Astrocyte (in vitro differentiated cells and primary cell): Measurements from ENCODE around the gene CERS6. TPM values are rescaled to one million over a fixed set of nuclear protein-coding genes. Genes with fewer than 3 reads are reported as not detected.
A peak's percentile ranks its signal among the peaks of the same experiment; 100 is the strongest.

ENCODE experiments used
- DNase-seq: peaks from one replicate; pipeline ENCODE4 v3.0.0-alpha.2; 2010; ENCODE audit warnings: low read depth
- FAIRE-seq: peaks from 2 replicates; lab custom pipeline; 2011; peaks lifted over from hg19 to GRCh38; lab: Jason Lieb, UNC
- H2AFZ ChIP-seq: 2 replicates; pipeline ENCODE4 v1.6.0; 2012; ENCODE audit warnings: low read depth, low read length, inconsistent platforms
- H3K27ac ChIP-seq: 2 replicates; pipeline ENCODE4 v1.5.1; 2011; ENCODE audit warnings: low read depth, low read length, inconsistent platforms
- H3K27me3 ChIP-seq: 2 replicates; pipeline ENCODE4 v1.6.0; 2011; ENCODE audit warnings: low read length, inconsistent platforms; ENCODE audit not compliant: insufficient read depth
- H3K36me3 ChIP-seq: 2 replicates; pipeline ENCODE4 v1.5.1; 2011; ENCODE audit warnings: low read length, inconsistent platforms; ENCODE audit not compliant: insufficient read depth
- H3K4me1 ChIP-seq: 2 replicates; pipeline ENCODE4 v1.5.1; 2011; ENCODE audit warnings: low read length, inconsistent platforms; ENCODE audit not compliant: insufficient read depth
- H3K4me2 ChIP-seq: 2 replicates; pipeline ENCODE4 v1.6.0; 2012; ENCODE audit warnings: low read length, inconsistent platforms
- H3K4me3 ChIP-seq: 2 replicates; pipeline ENCODE4 v1.5.1; 2011; ENCODE audit warnings: low read depth, mild to moderate bottlenecking, low read length, inconsistent platforms; ENCODE audit not compliant: insufficient read depth
- H3K79me2 ChIP-seq: 2 replicates; pipeline ENCODE4 v1.6.0; 2012; ENCODE audit warnings: mild to moderate bottlenecking, low read length, inconsistent platforms; ENCODE audit not compliant: insufficient read depth
- H3K9ac ChIP-seq: 2 replicates; pipeline ENCODE4 v1.6.0; 2012; ENCODE audit warnings: mild to moderate bottlenecking, low read length, inconsistent platforms
- H3K9me3 ChIP-seq: 2 replicates; pipeline ENCODE4 v1.5.1; 2012; ENCODE audit warnings: low read depth, mild to moderate bottlenecking, low read length, inconsistent platforms; ENCODE audit not compliant: insufficient read depth
- H4K20me1 ChIP-seq: 2 replicates; pipeline ENCODE4 v1.6.0; 2012; ENCODE audit warnings: low read length, inconsistent platforms; ENCODE audit not compliant: insufficient read depth
- H3K27ac Mint-ChIP-seq: one replicate; pipeline ENCODE4 v1.8.0; 2021; ENCODE audit warnings: mild to moderate bottlenecking, mixed read lengths; ENCODE audit not compliant: unreplicated experiment
- H3K27me3 Mint-ChIP-seq: one replicate; pipeline ENCODE4 v1.8.0; 2021; ENCODE audit warnings: low read depth, mixed read lengths; ENCODE audit not compliant: unreplicated experiment
- H3K36me3 Mint-ChIP-seq: one replicate; pipeline ENCODE4 v1.8.0; 2021; ENCODE audit warnings: low read depth, mixed read lengths; ENCODE audit not compliant: unreplicated experiment
- H3K4me1 Mint-ChIP-seq: one replicate; pipeline ENCODE4 v1.8.0; 2021; ENCODE audit warnings: low read depth, mixed read lengths; ENCODE audit not compliant: unreplicated experiment
- H3K4me3 Mint-ChIP-seq: one replicate; pipeline ENCODE4 v1.8.0; 2021; ENCODE audit warnings: mild to moderate bottlenecking, moderate library complexity, mixed read lengths; ENCODE audit not compliant: unreplicated experiment
- H3K9me3 Mint-ChIP-seq: one replicate; pipeline ENCODE4 v1.8.0; 2021; ENCODE audit warnings: mild to moderate bottlenecking, mixed read lengths; ENCODE audit not compliant: unreplicated experiment
- EZH2 ChIP-seq: IDR thresholded peaks from 2 replicates; pipeline ENCODE4 v1.6.1; 2012; ENCODE audit warnings: mild to moderate bottlenecking, low read length, inconsistent platforms; ENCODE audit not compliant: insufficient read depth
- total RNA-seq: library from RNA; stranded (reverse); gene quantifications from 2 replicates; pipeline ENCODE4 v1.2.1, GENCODE V29; 2021
- TF ChIP-seq, protein P1 (sequence below): IDR thresholded peaks from 2 replicates; pipeline ENCODE4 v1.5.1; 2011; ENCODE audit warnings: low read depth, mild to moderate bottlenecking, inconsistent platforms, low read length, moderate library complexity; ENCODE audit not compliant: insufficient read depth

The CERS6 gene
- total RNA-seq, 1 donor from 2014 or later = 23.4 TPM

DNA sequence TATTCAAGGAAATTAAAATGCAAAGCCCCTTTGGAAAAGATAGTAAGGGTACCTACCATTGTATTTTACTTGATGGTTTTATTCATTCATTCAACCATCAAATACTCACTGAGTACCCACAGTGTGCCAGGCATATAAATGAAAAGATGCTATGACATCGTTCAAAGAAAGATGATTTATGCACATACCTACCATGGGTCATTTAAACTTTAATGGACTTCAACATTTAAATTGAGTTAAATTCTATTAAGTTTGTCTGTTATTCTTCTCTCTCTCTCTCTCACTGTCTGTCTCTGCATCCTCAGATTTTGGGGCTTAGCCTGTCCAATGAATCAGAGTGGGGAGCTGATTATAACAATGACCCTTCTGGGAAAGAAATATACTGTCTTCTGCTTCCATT, 87.9 kb downstream of the CERS6 start:
- Histone ChIP-seq H3K36me3 (no peaks in the 10 kb centered on the region), H3K4me2 (no peak overlapping the region), H3K4me1 (peaks cover 11% of the 10 kb centered on the region), H2AFZ (no peak overlapping the region), H3K9ac (no peak overlapping the region), H3K79me2 (no peaks in the 10 kb centered on the region), H3K4me3 (no peak overlapping the region), H4K20me1 (no peaks in the 10 kb centered on the region), H3K9me3 (no peaks in the 10 kb centered on the region), H3K27me3 (no peaks in the 10 kb centered on the region), H3K27ac (no peak overlapping the region)
- no peak for TF ChIP-seq EZH2
- TF ChIP-seq, protein P1, sequence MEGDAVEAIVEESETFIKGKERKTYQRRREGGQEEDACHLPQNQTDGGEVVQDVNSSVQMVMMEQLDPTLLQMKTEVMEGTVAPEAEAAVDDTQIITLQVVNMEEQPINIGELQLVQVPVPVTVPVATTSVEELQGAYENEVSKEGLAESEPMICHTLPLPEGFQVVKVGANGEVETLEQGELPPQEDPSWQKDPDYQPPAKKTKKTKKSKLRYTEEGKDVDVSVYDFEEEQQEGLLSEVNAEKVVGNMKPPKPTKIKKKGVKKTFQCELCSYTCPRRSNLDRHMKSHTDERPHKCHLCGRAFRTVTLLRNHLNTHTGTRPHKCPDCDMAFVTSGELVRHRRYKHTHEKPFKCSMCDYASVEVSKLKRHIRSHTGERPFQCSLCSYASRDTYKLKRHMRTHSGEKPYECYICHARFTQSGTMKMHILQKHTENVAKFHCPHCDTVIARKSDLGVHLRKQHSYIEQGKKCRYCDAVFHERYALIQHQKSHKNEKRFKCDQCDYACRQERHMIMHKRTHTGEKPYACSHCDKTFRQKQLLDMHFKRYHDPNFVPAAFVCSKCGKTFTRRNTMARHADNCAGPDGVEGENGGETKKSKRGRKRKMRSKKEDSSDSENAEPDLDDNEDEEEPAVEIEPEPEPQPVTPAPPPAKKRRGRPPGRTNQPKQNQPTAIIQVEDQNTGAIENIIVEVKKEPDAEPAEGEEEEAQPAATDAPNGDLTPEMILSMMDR = no peak
- FAIRE-seq (no peak), DNase-seq (no peak)
- Mint-ChIP-seq H3K4me1 (peaks cover 19% of the 10 kb centered on the region), H3K9me3 (peaks cover 12% of the 10 kb centered on the region), H3K4me3 (no peak overlapping the region), H3K27ac (peak overlapping the region; percentile 26), H3K36me3 (peaks cover 10% of the 10 kb centered on the region), H3K27me3 (no peaks in the 10 kb centered on the region)

DNA sequence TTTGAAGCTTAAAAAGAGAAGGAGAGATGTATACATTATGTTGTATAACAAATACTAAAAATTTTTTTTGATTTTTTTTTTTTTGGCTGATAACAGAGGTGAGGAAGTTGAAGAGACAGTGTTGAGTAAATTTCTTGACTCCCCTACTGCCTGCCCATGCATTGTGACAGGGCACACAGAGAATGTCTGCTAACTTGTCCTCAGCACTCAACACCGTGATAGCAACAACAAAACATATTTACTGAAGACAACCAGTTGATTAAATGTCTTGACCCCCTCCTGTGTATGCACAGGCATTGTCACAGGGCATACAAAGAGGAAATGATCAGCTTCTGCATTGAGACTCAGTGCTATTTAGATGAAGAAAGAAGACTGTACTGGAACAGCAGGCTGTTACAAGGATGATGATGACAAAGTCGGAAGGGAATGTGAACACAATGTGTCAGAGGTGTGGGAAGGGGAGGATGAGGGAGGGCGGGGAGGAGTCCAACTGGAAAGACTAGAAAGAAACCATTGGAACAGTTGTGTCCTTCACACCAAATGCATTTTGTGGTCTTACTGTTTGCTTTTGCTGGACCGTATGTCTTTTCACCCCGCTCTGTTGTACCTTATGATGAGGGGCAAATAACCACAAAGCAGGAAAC, 89.5 kb downstream of the CERS6 start:
- Histone ChIP-seq H3K36me3 (no peaks in the 10 kb centered on the region), H3K4me2 (peak overlapping the region; percentile 75), H3K9me3 (no peaks in the 10 kb centered on the region), H2AFZ (no peak overlapping the region), H3K27me3 (no peaks in the 10 kb centered on the region), H3K4me3 (peak overlapping the region; percentile 15), H4K20me1 (no peaks in the 10 kb centered on the region), H3K79me2 (no peaks in the 10 kb centered on the region), H3K4me1 (peaks cover 11% of the 10 kb centered on the region), H3K27ac (peak overlapping the region; percentile 35), H3K9ac (peak overlapping the region; percentile 29)
- H3K27ac Mint-ChIP-seq = peak overlapping the region; percentile 85
- H3K4me1 Mint-ChIP-seq = peaks cover 17% of the 10 kb centered on the region
- peaks cover 10% of the 10 kb centered on the region for H3K36me3 Mint-ChIP-seq
- H3K4me3 Mint-ChIP-seq = peak overlapping the region; percentile 28
- FAIRE-seq = peak; percentile 99
- peak; percentile 96 for DNase-seq
- TF ChIP-seq, protein P1 = no peak
- no peak for TF ChIP-seq EZH2
- peaks cover 8% of the 10 kb centered on the region for H3K9me3 Mint-ChIP-seq
- H3K27me3 Mint-ChIP-seq = no peaks in the 10 kb centered on the region

DNA sequence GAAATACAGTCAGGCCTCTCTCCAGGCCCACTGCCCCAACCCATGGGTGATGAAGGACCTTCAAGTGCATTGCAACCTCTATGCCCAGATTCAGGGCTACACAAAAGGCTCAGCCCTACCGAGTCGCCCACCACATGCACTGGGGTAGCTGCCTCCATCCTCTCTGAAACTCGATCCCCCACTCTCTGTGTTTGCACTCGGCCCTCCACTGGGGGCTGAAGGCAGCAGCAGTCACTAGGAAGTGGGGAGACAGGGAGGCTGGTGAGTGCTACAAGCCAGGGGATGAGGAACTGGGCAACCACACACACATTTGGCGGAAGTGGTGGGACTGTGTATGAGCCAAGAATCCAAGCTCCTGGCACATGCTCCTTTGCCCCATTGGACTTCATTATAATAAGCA, 94.6 kb downstream of the CERS6 start:
- FAIRE-seq = no peak
- Histone ChIP-seq H3K9me3 (no peaks in the 10 kb centered on the region), H3K36me3 (no peaks in the 10 kb centered on the region), H3K9ac (no peak overlapping the region), H2AFZ (no peak overlapping the region), H4K20me1 (no peaks in the 10 kb centered on the region), H3K27ac (no peak overlapping the region), H3K4me2 (no peak overlapping the region), H3K4me3 (no peak overlapping the region), H3K27me3 (no peaks in the 10 kb centered on the region), H3K4me1 (peaks cover 5% of the 10 kb centered on the region), H3K79me2 (no peaks in the 10 kb centered on the region)
- Mint-ChIP-seq H3K4me3 (no peak overlapping the region), H3K27me3 (no peaks in the 10 kb centered on the region), H3K9me3 (no peaks in the 10 kb centered on the region), H3K27ac (no peak overlapping the region), H3K36me3 (peaks cover 3% of the 10 kb centered on the region), H3K4me1 (peaks cover 9% of the 10 kb centered on the region)
- DNase-seq = no peak
- TF ChIP-seq, protein P1 = no peak
- TF ChIP-seq EZH2 = no peak
